SU-DHL-6 (cell line): Measurements from ENCODE around the gene SH3BP5L.

Experiments
- H2AFZ ChIP-seq: fragments of 200-600 bp; sonication (generic); 2 replicates; pipeline ENCODE4 v1.6.1; 2014; ENCODE audit warnings: low read depth, mild to moderate bottlenecking, moderate library complexity, mixed read lengths, antibody characterized with exemption, low read length; ENCODE audit not compliant: severe bottlenecking
- H3F3A ChIP-seq: fragments of 200-600 bp; shearing (Covaris generic); 2 replicates; pipeline ENCODE4 v1.6.0; 2016; ENCODE audit warnings: antibody characterized with exemption, mild to moderate bottlenecking; ENCODE audit not compliant: insufficient read depth
- H3K27ac ChIP-seq: fragments of 200-600 bp; sonication (generic); 2 replicates; pipeline ENCODE4 v1.5.1; 2016; ENCODE audit warnings: low read depth, mild to moderate bottlenecking, low read length, moderate library complexity, mixed read lengths
- H3K27me3 ChIP-seq: fragments of 200-600 bp; sonication (generic), shearing (Covaris generic); 2 replicates; pipeline ENCODE4 v1.6.0; 2014; ENCODE audit warnings: mild to moderate bottlenecking, low read length
- H3K36me3 ChIP-seq: fragments of 200-600 bp; sonication (generic); 2 replicates; pipeline ENCODE4 v1.6.1; 2014; ENCODE audit warnings: mild to moderate bottlenecking, low read length, mixed read lengths
- H3K4me2 ChIP-seq: fragments of 300-600, 200-600 bp; shearing (Covaris generic), sonication (generic); 2 replicates; pipeline ENCODE4 v1.6.0; 2014; ENCODE audit warnings: low read length, low read depth, mild to moderate bottlenecking; ENCODE audit not compliant: poor library complexity, severe bottlenecking
- H3K4me3 ChIP-seq: fragments of 200-600 bp; sonication (generic); 2 replicates; pipeline ENCODE4 v1.5.1; 2014; ENCODE audit warnings: antibody characterized with exemption, low read length, mild to moderate bottlenecking, mixed read lengths; ENCODE audit not compliant: insufficient read depth, poor library complexity, severe bottlenecking
- H3K79me2 ChIP-seq: fragments of 200-600 bp; sonication (generic); 2 replicates; pipeline ENCODE4 v1.6.1; 2014; ENCODE audit warnings: mild to moderate bottlenecking, low read length, moderate library complexity; ENCODE audit not compliant: insufficient read depth
- H3K9ac ChIP-seq: fragments of 200-600 bp; sonication (generic); 2 replicates; pipeline ENCODE4 v1.7.0; 2014; ENCODE audit warnings: mild to moderate bottlenecking, low read length
- H3K9me2 ChIP-seq: fragments of 200-600 bp; sonication (generic); replicated peaks from 2 replicates; pipeline ENCODE4 v1.6.1; 2014; ENCODE audit warnings: low read length; ENCODE audit not compliant: insufficient read depth
- H3K9me3 ChIP-seq: fragments of 200-600 bp; sonication (generic); 2 replicates; pipeline ENCODE4 v1.6.1; 2014; ENCODE audit warnings: low read length, mixed read lengths; ENCODE audit not compliant: insufficient read depth
- H4K20me1 ChIP-seq: fragments of 200-600 bp; sonication (generic); 2 replicates; pipeline ENCODE4 v1.6.1; 2014; ENCODE audit warnings: low read depth, mild to moderate bottlenecking, antibody characterized with exemption, low read length, moderate library complexity, mixed read lengths
- EZH2phosphoT487 ChIP-seq: fragments of 200-600 bp; sonication (generic), shearing (Covaris generic); conservative IDR thresholded peaks from 2 replicates; pipeline ENCODE4 v1.6.1; 2018; ENCODE audit warnings: mild to moderate bottlenecking, antibody characterized with exemption, low read length, moderate library complexity, mixed read lengths
- TF ChIP-seq, protein P1 (sequence below): fragments of 200-600 bp; sonication (generic); IDR thresholded peaks from one replicate; pipeline ENCODE4 v1.5.1; 2017; ENCODE audit warnings: antibody characterized with exemption, mild to moderate bottlenecking, low read length, moderate library complexity; ENCODE audit not compliant: insufficient read depth, poor library complexity, severe bottlenecking

The SH3BP5L gene

DNA sequence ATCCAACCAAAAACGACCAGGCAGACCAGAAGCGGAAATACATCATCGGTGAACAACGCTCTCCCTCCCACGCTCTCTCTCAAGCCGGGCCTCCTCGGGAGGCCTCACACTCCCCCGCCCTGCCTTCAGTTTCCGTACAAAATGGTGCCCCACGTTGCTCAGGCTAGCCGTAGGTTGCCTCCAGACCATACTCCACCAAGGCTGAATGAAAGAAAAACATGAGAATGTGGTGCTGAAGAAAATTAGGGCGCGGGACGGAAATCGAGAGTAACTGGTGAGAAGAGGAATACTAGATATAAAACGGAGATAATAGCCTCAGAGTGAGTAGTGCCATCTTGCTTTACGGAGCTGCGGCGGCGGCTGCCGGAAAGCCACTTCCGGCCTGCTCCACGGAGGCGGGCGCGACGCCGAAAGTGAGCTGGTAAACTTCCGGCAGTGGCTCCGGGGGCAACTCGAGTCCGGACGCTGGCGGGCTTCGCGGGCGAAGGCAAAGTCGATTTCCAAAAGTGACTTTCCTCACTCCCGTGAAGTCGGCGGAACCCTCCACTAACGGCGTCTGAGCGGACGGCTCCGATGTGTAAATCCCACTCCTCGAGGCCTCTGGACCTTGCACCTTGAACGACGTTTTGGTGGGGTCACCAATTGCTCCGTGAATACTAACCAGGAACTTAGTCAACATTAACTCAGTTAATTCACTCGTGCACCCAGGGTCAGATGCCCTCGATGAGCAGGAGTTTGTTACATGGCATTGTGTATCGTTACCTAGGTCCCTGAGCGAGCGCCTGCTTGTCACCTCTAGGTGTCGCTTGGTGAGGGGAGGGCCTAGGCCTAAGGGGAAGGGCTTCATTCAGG lies at the start of gene SH3BP5L:
Gene SH3BP5L (minus strand): TSS at position 7 of the 852 bp plus-strand sequence. CDS start 980 bp downstream, outside the sequence.
- no peaks in the 10 kb centered on the region for H3K9me3 ChIP-seq
- 0 out of 2 replicates have a peak, but pooled peaks cover 3% of the 10 kb centered on the region for H3F3A ChIP-seq
- H3K9me2 ChIP-seq = no peaks in the 10 kb centered on the region
- no peaks in the 10 kb centered on the region for H4K20me1 ChIP-seq
- peak within 1 kb of the TSS; percentile 94 for H3K4me3 ChIP-seq
- TF ChIP-seq EZH2phosphoT487 = no peak
- TF ChIP-seq, protein P1, sequence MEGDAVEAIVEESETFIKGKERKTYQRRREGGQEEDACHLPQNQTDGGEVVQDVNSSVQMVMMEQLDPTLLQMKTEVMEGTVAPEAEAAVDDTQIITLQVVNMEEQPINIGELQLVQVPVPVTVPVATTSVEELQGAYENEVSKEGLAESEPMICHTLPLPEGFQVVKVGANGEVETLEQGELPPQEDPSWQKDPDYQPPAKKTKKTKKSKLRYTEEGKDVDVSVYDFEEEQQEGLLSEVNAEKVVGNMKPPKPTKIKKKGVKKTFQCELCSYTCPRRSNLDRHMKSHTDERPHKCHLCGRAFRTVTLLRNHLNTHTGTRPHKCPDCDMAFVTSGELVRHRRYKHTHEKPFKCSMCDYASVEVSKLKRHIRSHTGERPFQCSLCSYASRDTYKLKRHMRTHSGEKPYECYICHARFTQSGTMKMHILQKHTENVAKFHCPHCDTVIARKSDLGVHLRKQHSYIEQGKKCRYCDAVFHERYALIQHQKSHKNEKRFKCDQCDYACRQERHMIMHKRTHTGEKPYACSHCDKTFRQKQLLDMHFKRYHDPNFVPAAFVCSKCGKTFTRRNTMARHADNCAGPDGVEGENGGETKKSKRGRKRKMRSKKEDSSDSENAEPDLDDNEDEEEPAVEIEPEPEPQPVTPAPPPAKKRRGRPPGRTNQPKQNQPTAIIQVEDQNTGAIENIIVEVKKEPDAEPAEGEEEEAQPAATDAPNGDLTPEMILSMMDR = peak; percentile 97
- H3K27ac ChIP-seq = peak within 1 kb of the TSS; percentile 84
- H3K4me2 ChIP-seq = peak within 1 kb of the TSS; percentile 82
- peak within 1 kb of the TSS; percentile 75 for H3K9ac ChIP-seq
- no peaks in the 10 kb centered on the region for H3K27me3 ChIP-seq
- peak within 1 kb of the TSS; percentile 82 for H2AFZ ChIP-seq
- peaks cover 38% of the 10 kb centered on the region for H3K79me2 ChIP-seq
- no peaks in the 10 kb centered on the region for H3K36me3 ChIP-seq

DNA sequence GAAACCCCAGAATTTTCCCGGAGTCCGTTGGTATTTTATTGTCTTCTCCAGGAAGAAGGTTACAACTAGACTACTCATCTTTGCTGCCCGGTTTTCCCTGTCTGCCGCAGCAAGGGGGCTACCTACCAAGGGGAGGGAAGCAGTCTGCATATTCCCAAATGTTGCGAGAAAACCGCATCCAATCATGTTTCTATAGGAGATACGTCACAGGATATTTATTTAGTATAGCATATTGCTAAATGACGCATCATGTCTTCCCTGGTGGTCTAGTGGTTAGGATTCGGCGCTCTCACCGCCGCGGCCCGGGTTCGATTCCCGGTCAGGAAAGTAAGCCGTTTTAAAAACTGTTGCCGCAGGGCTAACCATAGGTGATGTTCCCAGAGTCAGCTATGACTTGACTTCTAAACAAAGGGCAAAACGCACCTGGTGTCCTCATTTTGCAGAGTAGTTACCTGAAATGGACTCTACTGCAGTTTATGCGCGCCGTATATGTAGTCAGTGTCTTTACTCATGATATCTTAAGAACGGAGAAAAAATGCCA lies 48.3 kb upstream of the SH3BP5L start:
- H3K4me2 ChIP-seq = peak overlapping the region; percentile 54
- H2AFZ ChIP-seq = peak overlapping the region; percentile 84
- H3K27me3 ChIP-seq = no peaks in the 10 kb centered on the region
- H3F3A ChIP-seq = peaks cover 9% of the 10 kb centered on the region
- H4K20me1 ChIP-seq = no peaks in the 10 kb centered on the region
- H3K9me2 ChIP-seq = no peaks in the 10 kb centered on the region
- H3K36me3 ChIP-seq = no peaks in the 10 kb centered on the region
- H3K27ac ChIP-seq = no peak overlapping the region
- H3K79me2 ChIP-seq = no peaks in the 10 kb centered on the region
- no peaks in the 10 kb centered on the region for H3K9me3 ChIP-seq
- H3K4me3 ChIP-seq = peak overlapping the region; percentile 65
- TF ChIP-seq, protein P1 = no peak
- no peak for TF ChIP-seq EZH2phosphoT487
- H3K9ac ChIP-seq = peak overlapping the region; percentile 57; the same call in 1 of the 2 replicates

DNA sequence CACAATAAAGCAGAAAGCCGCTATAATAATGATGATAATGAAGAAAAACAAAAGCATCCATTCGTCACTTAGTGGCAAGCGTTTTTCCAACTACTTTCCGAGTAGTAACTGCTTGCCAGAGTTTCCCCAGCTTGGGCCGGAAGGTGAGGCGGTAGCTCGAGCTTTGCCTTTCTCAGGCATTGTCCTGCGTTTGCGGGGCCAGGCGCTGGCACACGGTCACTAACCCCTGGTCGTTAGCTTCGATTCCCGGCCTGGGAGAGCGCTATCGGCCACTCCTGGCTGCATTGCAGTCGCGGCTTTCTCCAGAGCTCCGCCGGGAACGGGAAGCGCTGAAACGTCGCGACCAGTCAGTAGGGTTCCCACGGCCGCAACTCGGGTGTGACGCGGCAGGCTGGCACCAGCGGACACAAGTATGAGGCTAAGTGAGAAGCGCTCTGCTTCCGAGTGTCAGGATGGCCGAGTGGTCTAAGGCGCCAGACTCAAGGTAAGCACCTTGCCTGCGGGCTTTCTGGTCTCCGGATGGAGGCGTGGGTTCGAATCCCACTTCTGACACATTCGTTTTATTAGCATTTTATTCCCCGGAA lies 47.8 kb upstream of the SH3BP5L start:
- Histone ChIP-seq H3K9me3 (no peaks in the 10 kb centered on the region), H3K4me2 (peak overlapping the region; percentile 54), H3K4me3 (peak overlapping the region; percentile 65), H3F3A (peaks cover 9% of the 10 kb centered on the region), H3K79me2 (no peaks in the 10 kb centered on the region), H3K27ac (no peak overlapping the region), H4K20me1 (no peaks in the 10 kb centered on the region), H3K9ac (peak overlapping the region; percentile 57), H3K36me3 (no peaks in the 10 kb centered on the region), H2AFZ (peak overlapping the region; percentile 84), H3K9me2 (no peaks in the 10 kb centered on the region), H3K27me3 (no peaks in the 10 kb centered on the region)
- no peak for TF ChIP-seq EZH2phosphoT487
- TF ChIP-seq, protein P1 = no peak
